ENCODE measurements around the gene IQGAP1. TPM values are rescaled to one million over a fixed set of nuclear protein-coding genes. Genes with fewer than 3 reads are reported as not detected.

IQGAP1 gene
- total RNA-seq, 1 experiment from 2014 or later: 106 TPM

- no peak overlapping the region for H3K4me3 Mint-ChIP-seq
Measured at GRCh38 chr15:90439946-90440345, 51.9 kb downstream of the IQGAP1 start.

GRCh38 chr15:90441027-90441426 is 53.0 kb downstream of the IQGAP1 start:
- POLR2A ChIA-PET: no interaction called here
- no peak for TF ChIP-seq ZSCAN18 (CRISPR knock-in tag; IDR thresholded peaks at IDR 0.05)
- TF ChIP-seq ELF4 (CRISPR knock-in tag; IDR thresholded peaks at IDR 0.05; ENCODE audit: low read depth): no peak
- no peak for TF ChIP-seq RELA (CRISPR knock-in tag; IDR thresholded peaks at IDR 0.05; ENCODE audit: borderline replicate concordance)
- no peak for TF ChIP-seq ZNF138 (CRISPR knock-in tag; conservative IDR thresholded peaks at IDR 0.05)
- no peak for TF ChIP-seq EMX1 (CRISPR knock-in tag; IDR thresholded peaks at IDR 0.05)
- no peak for TF ChIP-seq CREB1 (CRISPR knock-in tag; IDR thresholded peaks at IDR 0.05)
- no peak for TF ChIP-seq SMAD3 (CRISPR knock-in tag; IDR thresholded peaks at IDR 0.05; ENCODE audit: borderline replicate concordance)
- no peak for TF ChIP-seq MXD4 (CRISPR knock-in tag; IDR thresholded peaks at IDR 0.05; ENCODE audit: borderline replicate concordance)
- no peak for TF ChIP-seq ZNF281 (CRISPR knock-in tag; IDR thresholded peaks at IDR 0.05)
- no peak for TF ChIP-seq ZNF512 (CRISPR knock-in tag; IDR thresholded peaks at IDR 0.05; ENCODE audit: borderline replicate concordance)
- CTCF ChIA-PET: interaction anchor here (0.9 kb wide), 1 partner anchor 11 kb away, joined by 4 read pairs; no protein-coding TSS in a partner anchor
- ATAC-seq (no peak), DNase-seq (ENCODE audit: low spot score) (no peak)
- Mint-ChIP-seq H3K9me3 (no peaks in the 10 kb centered on the region), H3K4me3 (no peak overlapping the region), H3K27ac (peak overlapping the region; percentile 36; the same call in 1 of the 2 replicates), H3K4me1 (0 out of 2 replicates have a peak, but pooled peaks cover 3% of the 10 kb centered on the region), H3K36me3 (peaks cover 28% of the 10 kb centered on the region), H3K27me3 (ENCODE audit: low read depth) (no peaks in the 10 kb centered on the region)

More at GRCh38 chr15:90439946-90440345, 51.9 kb downstream of the IQGAP1 start:
- TF ChIP-seq ATF1 (CRISPR knock-in tag; IDR thresholded peaks at IDR 0.05) (no peak), NR1H2 (CRISPR knock-in tag; IDR thresholded peaks at IDR 0.05) (no peak), ZNF671 (CRISPR knock-in tag; IDR thresholded peaks at IDR 0.05) (no peak), ZNF512 (CRISPR knock-in tag; IDR thresholded peaks at IDR 0.05; ENCODE audit: borderline replicate concordance) (no peak)
- H3K36me3 Mint-ChIP-seq: peaks cover 23% of the 10 kb centered on the region
- H3K27ac Mint-ChIP-seq: no peak overlapping the region
- no peak for DNase-seq (ENCODE audit: low spot score)
- no peaks in the 10 kb centered on the region for H3K27me3 Mint-ChIP-seq (ENCODE audit: low read depth)
- POLR2A ChIA-PET: no interaction called here
- CTCF ChIA-PET: interaction anchor here (1.6 kb wide), 1 partner anchor 120 kb away, joined by 11 read pairs; no protein-coding TSS in a partner anchor
- ATAC-seq: no peak
- no peaks in the 10 kb centered on the region for H3K9me3 Mint-ChIP-seq
- H3K4me1 Mint-ChIP-seq: 0 out of 2 replicates have a peak, but pooled peaks cover 5% of the 10 kb centered on the region

- no peak for TF ChIP-seq ATF3 (CRISPR knock-in tag; conservative IDR thresholded peaks at IDR 0.05)
- TF ChIP-seq ZNF281 (CRISPR knock-in tag; IDR thresholded peaks at IDR 0.05): no peak
- no peak for TF ChIP-seq MLX (CRISPR knock-in tag; IDR thresholded peaks at IDR 0.05)
- TF ChIP-seq ZNF512 (CRISPR knock-in tag; IDR thresholded peaks at IDR 0.05; ENCODE audit: borderline replicate concordance): no peak
- no peaks in the 10 kb centered on the region for H3K27me3 Mint-ChIP-seq (ENCODE audit: low read depth)
- H3K36me3 Mint-ChIP-seq: peaks cover 28% of the 10 kb centered on the region
- ChIA-PET CTCF (no interaction called here), POLR2A (no interaction called here)
- H3K27ac Mint-ChIP-seq: no peak overlapping the region
- no peak for ATAC-seq
- no peak overlapping the region for H3K4me3 Mint-ChIP-seq
- 0 out of 2 replicates have a peak, but pooled peaks cover 3% of the 10 kb centered on the region for H3K4me1 Mint-ChIP-seq
- H3K9me3 Mint-ChIP-seq: no peaks in the 10 kb centered on the region
- DNase-seq (ENCODE audit: low spot score): no peak
Measured at GRCh38 chr15:90442423-90442822, 54.4 kb downstream of the IQGAP1 start.

Data from WTC11 (cell line).